Measurements from ENCODE around the gene ATP8A2. TPM values are rescaled to one million over a fixed set of nuclear protein-coding genes. Genes with fewer than 3 reads are reported as not detected.

The ATP8A2 gene
- total RNA-seq, 1 donor from 2014 or later, result not detected

- no peak overlapping the region for H3K4me3 ChIP-seq (ENCODE audit: low read depth, low read length)
- FAIRE-seq (no peak), DNase-seq (ENCODE audit: low read depth) (no peak)
- no peaks in the 10 kb centered on the region for H3K36me3 ChIP-seq (ENCODE audit: control insufficient read depth, insufficient read depth, low read length)
- H3K27me3 ChIP-seq (ENCODE audit: control insufficient read depth, insufficient read depth, low read length), result no peaks in the 10 kb centered on the region
- no peak for TF ChIP-seq CTCF (IDR thresholded peaks at IDR 0.05; ENCODE audit: insufficient read depth, low read length, severe bottlenecking)
These were observed 43.5 kb downstream of the ATP8A2 start for GRCh38 chr13:25415241-25415640.

- DNase-seq (ENCODE audit: low read depth) (no peak), FAIRE-seq (no peak)
- Histone ChIP-seq H3K36me3 (ENCODE audit: control insufficient read depth, insufficient read depth, low read length) (no peaks in the 10 kb centered on the region), H3K4me3 (ENCODE audit: low read depth, low read length) (no peak overlapping the region), H3K27me3 (ENCODE audit: control insufficient read depth, insufficient read depth, low read length) (no peaks in the 10 kb centered on the region)
- TF ChIP-seq CTCF (IDR thresholded peaks at IDR 0.05; ENCODE audit: insufficient read depth, low read length, severe bottlenecking), result no peak
These were observed 45.8 kb downstream of the ATP8A2 start for GRCh38 chr13:25417535-25417934.

GRCh38 chr13:25420161-25420560 is 48.4 kb downstream of the ATP8A2 start:
- no peak for TF ChIP-seq CTCF (IDR thresholded peaks at IDR 0.05; ENCODE audit: insufficient read depth, low read length, severe bottlenecking)
- H3K36me3 ChIP-seq (ENCODE audit: control insufficient read depth, insufficient read depth, low read length), result no peaks in the 10 kb centered on the region
- FAIRE-seq, result no peak
- no peak overlapping the region for H3K4me3 ChIP-seq (ENCODE audit: low read depth, low read length)
- no peak for DNase-seq (ENCODE audit: low read depth)
- no peaks in the 10 kb centered on the region for H3K27me3 ChIP-seq (ENCODE audit: control insufficient read depth, insufficient read depth, low read length)

GRCh38 chr13:25421612-25422011 is 49.8 kb downstream of the ATP8A2 start:
- Histone ChIP-seq H3K4me3 (ENCODE audit: low read depth, low read length) (no peak overlapping the region), H3K27me3 (ENCODE audit: control insufficient read depth, insufficient read depth, low read length) (no peaks in the 10 kb centered on the region), H3K36me3 (ENCODE audit: control insufficient read depth, insufficient read depth, low read length) (no peaks in the 10 kb centered on the region)
- peak; percentile 79 for FAIRE-seq
- TF ChIP-seq CTCF (IDR thresholded peaks at IDR 0.05; ENCODE audit: insufficient read depth, low read length, severe bottlenecking), result no peak
- no peak for DNase-seq (ENCODE audit: low read depth)

GRCh38 chr13:25422153-25422552 is 50.4 kb downstream of the ATP8A2 start:
- DNase-seq (ENCODE audit: low read depth), result no peak
- Histone ChIP-seq H3K27me3 (ENCODE audit: control insufficient read depth, insufficient read depth, low read length) (no peaks in the 10 kb centered on the region), H3K36me3 (ENCODE audit: control insufficient read depth, insufficient read depth, low read length) (no peaks in the 10 kb centered on the region), H3K4me3 (ENCODE audit: low read depth, low read length) (no peak overlapping the region)
- no peak for TF ChIP-seq CTCF (IDR thresholded peaks at IDR 0.05; ENCODE audit: insufficient read depth, low read length, severe bottlenecking)
- FAIRE-seq, result no peak

- FAIRE-seq, result no peak
These were observed 52.1 kb downstream of the ATP8A2 start for GRCh38 chr13:25423831-25424230.

More at GRCh38 chr13:25423831-25424230, 52.1 kb downstream of the ATP8A2 start:
- no peak for TF ChIP-seq CTCF (IDR thresholded peaks at IDR 0.05; ENCODE audit: insufficient read depth, low read length, severe bottlenecking)
- Histone ChIP-seq H3K36me3 (ENCODE audit: control insufficient read depth, insufficient read depth, low read length) (no peaks in the 10 kb centered on the region), H3K27me3 (ENCODE audit: control insufficient read depth, insufficient read depth, low read length) (no peaks in the 10 kb centered on the region), H3K4me3 (ENCODE audit: low read depth, low read length) (no peak overlapping the region)
- no peak for DNase-seq (ENCODE audit: low read depth)
